ENCODE data around the gene UQCR11.

UQCR11 gene

DNA sequence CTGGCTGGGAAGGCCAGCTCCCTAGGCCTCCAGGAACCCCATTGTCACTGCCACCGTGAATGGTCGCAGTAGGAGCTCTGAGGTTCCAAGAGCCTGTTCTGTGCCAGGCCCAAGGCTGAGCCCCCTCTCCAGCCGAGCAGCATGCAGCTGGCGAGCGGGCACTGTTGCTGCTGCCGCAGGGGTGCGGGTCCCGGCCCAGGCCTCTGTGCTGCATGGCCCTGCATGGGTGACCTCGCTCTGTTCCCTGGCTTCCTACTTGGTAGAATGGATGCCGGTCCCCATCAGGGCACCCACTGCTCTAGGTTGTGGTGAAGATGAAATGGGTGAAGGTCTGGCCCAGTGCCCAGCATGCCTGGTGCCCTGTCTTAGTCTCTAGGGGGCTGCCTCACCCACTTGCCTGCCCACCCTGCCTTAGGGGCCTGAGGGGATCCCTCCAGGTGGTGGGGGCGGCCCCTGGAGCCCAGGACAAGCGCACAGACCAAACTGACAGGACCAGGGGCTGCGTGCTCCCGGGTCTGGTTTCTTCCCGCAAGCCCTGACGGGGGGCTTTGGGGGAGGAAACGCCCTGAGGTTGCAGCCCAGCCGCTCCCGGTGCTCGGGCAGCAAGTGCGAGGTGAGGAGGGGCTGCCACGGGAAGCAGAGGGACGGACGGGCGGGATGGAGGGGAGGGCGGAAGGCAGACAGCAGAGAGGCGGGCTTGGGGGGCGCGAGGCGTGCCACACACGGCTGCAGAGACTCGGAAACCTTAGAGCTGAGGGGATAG, 8.7 kb upstream of the UQCR11 start:
- DNase-seq: no peak

- DNase-seq: no peak
Measured at GRCh38 chr19:1613146-1613545, 7.9 kb upstream of the UQCR11 start.

DNA sequence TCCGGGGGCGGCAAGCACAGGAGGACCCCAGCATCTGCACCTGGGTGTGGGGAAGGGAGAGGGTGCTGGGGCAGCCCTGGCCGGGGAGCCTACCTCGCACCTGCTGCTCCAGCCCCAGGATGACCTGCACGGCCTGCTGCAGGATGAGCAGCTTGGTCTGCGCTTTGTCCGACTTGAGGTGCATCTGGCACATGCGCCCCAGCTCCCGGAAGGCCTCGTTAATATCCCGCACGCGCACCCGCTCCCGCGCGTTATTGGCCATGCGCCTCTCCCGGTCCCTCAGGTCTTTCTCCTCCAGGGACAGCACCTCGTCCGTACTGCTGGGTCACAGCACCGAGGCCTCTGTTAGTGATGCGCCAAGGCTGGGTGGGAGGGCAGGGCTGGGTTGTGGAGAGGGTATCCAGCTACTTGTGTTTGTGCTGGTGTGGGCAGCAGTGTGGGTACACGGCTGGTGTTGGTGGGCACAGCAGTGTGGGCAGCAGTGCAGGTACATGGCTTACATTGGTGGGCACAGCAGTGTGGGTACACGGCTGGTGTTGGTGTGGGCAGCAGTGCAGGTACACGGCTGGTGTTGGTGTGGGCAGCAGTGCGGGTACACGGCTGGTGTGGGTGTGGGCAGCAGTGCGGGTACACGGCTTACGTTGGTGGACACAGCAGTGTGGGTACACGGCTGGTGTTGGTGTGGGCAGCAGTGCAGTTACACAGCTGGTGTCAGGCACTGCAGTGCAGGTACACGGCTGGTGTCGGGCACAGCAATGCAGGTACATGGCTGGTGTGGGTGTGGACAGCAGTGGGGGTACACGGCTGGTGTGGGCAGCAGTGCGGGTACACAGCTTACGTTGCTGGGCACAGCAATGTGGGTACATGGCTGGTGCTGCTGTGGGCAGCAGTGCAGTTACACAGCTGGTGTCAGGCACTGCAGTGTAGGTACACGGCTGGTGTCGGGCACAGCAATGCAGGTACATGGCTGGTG, 7.1 kb upstream of the UQCR11 start:
- DNase-seq: no peak

DNA sequence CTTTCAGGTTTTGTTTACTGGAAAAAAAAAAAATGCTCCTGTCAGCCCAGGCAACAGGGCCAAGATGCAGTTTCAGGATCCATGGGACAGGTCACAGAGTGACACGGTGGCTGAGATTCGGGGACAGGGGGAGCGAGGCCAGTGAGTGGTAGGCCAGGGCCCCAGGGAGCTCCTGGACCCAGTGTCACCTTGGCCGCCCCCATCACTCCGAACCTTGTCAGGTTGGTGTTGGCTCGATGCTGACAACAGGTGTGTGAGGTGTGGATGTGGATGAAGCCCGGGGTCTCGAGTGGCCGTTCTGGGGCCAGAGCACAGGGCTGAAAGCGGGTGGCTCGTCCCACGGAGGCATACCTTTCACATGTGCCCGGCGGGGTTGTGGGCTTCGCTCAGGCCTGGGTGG, 6.1 kb upstream of the UQCR11 start:
- DNase-seq: no peak

- DNase-seq: no peak
Measured at GRCh38 chr19:1610579-1610978, 5.3 kb upstream of the UQCR11 start.

- DNase-seq: no peak
Measured at GRCh38 chr19:1609680-1610474, 4.6 kb upstream of the UQCR11 start.

DNA sequence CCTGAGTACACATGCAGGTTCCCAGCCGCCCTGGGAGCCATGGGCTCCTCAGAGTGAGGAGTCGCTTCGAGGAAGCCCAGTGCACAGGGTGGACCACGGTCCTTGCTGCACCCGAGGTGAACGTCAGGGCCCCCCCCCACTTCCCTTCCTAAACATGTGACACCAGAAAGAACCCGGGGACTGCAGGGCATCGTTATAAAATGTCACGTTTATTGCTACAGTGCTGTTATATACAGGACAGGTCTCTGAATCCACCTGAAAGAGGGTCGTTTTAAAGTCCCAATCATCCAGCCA, 3.8 kb upstream of the UQCR11 start:
- no peak for DNase-seq

DNA sequence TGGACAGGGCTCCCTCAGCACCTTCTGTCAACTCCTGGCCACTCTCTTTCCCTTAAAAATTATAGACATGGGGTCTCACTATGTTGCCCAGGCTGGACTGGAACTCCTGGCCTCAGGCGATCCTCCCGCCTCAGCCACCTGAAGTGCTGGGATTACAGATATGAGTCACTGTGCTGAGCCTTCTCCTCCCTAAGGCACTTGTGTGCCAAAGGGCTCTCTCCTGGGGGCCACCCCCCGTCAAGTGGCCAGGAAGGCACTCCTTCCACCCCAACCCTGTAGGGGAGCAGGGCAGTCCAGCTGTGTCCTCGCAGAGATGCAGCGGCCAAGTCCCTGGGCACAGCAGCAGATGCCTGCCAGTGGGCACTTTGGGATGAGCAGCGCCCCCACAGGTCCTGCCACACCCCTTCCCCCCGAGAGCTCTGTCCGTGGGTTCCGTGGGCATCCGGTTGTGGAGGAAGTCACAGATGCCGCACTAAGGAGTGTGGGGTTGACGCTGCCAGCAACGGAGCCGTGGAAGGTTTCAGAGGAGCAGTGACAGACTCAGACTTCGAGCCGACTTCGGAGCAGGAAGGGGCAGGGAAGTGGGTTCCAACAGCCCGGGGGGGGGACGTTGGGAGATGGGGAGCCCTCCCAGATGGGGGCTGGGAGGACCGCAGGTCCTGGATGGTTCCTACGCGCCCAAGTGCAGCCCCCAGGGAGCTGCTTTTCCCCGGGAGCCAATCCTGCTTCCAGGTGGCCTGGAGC, 3.3 kb upstream of the UQCR11 start:
- DNase-seq: no peak

- no peak for DNase-seq
Measured at GRCh38 chr19:1606138-1606651, 933 bp upstream of the UQCR11 start.

- DNase-seq: no peak
Measured at GRCh38 chr19:1602091-1602707, 3.1 kb downstream of the UQCR11 start.

DNA sequence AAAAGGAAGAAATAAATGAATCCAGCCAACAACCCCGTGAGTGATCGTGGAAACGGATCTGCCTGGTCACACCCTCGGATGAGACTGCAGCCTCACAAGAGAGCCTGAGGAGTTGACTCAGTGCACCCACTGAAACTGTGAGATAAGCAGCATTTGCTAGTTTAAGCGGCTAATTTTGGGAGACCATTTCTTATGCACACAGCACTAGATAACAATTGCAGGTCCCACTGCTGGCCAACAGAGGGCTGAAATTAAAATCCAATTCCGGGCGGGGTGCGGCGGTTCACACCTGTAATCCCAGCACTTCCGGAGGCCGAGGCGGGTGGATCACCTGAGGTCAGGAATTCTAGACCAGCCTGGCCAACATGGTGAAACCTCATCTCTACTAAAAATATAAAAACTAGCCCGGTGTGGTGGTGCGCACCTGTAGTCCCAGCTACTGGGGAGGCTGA, 3.6 kb downstream of the UQCR11 start:
- no peak for DNase-seq

GRCh38 chr19:1599460-1599846, 5.8 kb downstream of the UQCR11 start:
- DNase-seq: no peak

- no peak for DNase-seq
Measured at GRCh38 chr19:1598777-1599459, 6.3 kb downstream of the UQCR11 start.

GRCh38 chr19:1593501-1593772, 11.8 kb downstream of the UQCR11 start:
- DNase-seq: no peak

DNA sequence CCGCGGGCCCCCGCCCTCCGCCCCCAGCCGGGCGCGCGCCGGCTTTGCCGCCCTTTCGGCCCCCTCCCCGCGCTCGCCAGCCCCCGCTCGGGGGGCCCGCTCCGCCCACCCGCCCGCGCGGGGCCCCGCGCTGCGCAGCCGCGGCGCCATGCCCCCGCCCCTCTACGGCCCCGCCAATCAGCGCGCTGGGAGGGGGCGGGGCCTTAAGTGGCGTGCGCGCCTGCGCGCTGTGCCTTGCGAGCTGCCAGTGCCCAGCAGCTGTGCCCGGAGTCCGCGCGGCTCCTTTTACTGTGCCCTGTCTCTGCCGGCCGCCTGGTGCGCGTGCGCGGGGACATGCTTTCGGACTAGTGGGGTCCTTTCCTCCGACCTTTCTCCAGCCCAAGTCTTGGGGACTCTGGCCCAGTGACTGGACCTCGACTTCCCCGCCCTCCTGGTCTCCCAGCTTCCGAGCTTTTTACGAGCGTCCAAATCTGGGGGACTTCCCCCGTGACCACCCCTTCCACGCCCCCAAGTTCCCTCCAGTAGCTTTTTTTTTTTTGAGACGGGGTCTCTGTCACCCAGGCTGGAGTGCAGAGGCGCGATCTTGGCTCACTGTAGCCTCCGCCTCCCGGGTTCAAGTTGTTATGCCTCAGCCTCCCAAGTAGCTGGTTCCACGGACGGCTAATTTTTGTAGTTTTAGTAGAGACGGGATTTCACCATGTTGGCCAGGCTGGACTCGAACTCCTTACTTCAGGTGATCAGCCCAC, 12.3 kb downstream of the UQCR11 start, which contains the start of gene MBD3:
Gene MBD3 (minus strand): TSS at position 111 of the 746 bp plus-strand sequence. CDS start 234 bp downstream, outside the sequence.
- peak; percentile 82 for DNase-seq

DNA sequence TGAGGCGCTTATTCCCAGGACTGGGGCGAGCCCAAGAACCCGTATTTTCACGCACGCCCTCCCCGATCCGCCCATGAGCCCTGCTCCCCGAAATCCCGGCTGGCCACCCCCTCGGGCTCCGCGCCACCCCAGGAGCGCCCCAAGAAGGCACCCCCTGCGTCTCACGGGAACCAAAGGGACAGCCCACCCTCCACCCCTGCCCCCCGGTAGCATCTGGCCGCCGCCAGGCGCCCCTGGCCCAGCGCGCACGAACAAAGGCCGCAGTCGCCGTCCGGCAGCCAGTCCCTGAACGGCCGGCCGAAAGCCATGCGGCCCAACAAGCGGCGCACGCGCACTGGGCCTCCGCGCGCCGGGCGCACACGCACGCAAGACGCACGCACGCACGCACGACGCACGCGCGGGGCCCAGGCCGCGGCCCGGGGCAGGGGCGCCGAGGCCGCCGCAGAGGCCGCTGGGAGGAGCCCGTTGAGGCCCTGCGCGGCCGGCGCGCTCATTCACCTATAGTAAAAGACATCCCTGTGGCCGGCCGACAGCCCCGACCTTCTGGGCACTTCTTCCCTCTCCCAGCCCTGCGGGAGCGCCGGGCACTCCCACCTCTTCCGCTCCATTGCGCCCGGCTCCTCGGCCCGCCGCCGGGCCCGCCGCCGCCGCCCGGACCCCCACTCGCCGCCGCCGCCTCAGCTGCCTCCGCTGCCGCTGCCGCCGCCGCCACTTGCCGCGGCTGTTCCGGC, 13.1 kb downstream of the UQCR11 start:
- DNase-seq: peak; percentile 73

- no peak for DNase-seq
Measured at GRCh38 chr19:1591421-1592023, 13.7 kb downstream of the UQCR11 start.

DNA sequence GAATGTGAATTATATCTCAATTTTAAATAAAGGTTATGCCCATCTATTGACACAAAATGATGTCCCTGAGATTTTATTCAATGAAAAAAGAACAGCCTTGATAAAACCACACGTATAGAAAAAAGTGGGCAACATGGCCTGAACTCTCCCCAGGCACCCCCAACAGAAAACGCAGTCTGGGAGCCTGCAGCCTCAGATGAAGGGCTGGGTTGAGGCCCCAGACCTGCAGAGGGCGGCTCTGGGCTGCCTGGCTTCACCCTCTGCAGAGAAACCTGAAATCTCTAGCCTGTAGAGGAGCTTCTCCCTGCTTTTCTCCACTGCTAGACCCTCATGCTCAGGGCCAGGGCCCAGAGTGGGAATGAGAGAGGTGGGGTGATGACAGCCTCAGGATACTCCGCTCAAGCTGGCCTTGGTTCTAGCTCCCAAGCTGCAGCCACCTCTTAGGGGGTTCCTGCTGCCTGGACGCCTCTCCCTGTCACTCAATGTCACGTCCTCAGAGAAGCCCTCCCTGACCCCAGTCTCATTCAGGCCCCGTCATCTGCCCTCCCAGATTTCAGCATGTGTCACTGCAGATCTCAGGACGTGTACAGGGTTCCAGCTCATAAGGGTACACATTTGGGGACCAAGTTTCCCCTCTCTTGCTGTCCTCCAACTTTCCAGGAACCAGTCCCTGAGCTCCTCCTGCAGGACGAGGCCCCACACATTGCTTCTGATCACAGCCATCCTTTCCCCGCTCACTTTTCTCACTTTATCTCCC, 14.4 kb downstream of the UQCR11 start:
- no peak for DNase-seq

DNA sequence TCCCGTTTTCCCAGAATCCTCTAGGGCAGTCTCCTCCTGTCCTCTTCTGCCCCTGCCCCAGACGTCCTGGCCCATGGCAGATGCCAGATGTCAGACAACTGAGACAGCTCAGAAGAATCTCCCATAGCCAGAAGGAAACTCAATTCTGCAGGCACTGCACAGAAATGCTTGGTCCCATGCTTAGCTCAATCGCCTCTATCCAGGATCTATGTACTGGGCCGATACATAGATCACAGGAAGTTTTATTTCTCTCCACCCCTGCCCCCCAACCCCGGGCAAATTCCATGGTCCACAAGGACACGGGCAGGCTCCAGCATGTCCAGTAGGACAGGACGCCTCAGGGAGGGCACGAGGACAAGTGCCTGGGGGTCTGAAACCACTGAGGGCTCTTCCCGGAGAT, 17.4 kb downstream of the UQCR11 start:
- DNase-seq: no peak
